Stomach (tissue), 4 donors: ENCODE measurements around the gene SPTLC2.

Experiments used
- CTCF ChIP-seq, 7 experiments: fragments of 450-650 bp in 4 of 7; fragments of 200-600 bp in 3 of 7; sonication (generic) in 3 of 7; IDR thresholded peaks; one replicate each; pipeline ENCODE4 v1.5.1; 2016 to 2019; ENCODE audit warnings: antibody characterized with exemption in 7 of 7, control low read depth in 2 of 7, mild to moderate bottlenecking in 1 of 7
- EP300 ChIP-seq: sonication (generic); formaldehyde crosslinking; IDR thresholded peaks from one replicate; pipeline ENCODE4 v1.6.1; 2017; ENCODE audit warnings: antibody characterized with exemption
- POLR2A ChIP-seq, 4 donors: fragments of 450-650 bp; IDR thresholded peaks; one replicate each; pipeline ENCODE4 v1.6.1; 2016; ENCODE audit warnings: antibody characterized with exemption in 4 of 4, control low read depth in 2 of 4, mild to moderate bottlenecking in 1 of 4, moderate library complexity in 1 of 4

- TF ChIP-seq CTCF (IDR thresholded peaks at IDR 0.05) (no peak), POLR2A (IDR thresholded peaks at IDR 0.05) (no peak), EP300 (no peak)
Observed at GRCh38 chr14:77565994-77566305, 50.5 kb downstream of the SPTLC2 start.
